IMR-90 (cell line): ENCODE results near the gene ACLY.

Experiments used
- CEBPB ChIP-seq: IDR thresholded peaks from 2 replicates; pipeline ENCODE4 v1.6.1; 2012; ENCODE audit warnings: low read depth, low read length, improper control_type of control experiment
- FOS ChIP-seq: fragments of 150-350 bp; IDR thresholded peaks from 2 replicates; pipeline ENCODE4 v1.6.1; 2016; ENCODE audit warnings: low read depth, low read length
- MAFK ChIP-seq: IDR thresholded peaks from 2 replicates; pipeline ENCODE4 v1.6.1; 2012; ENCODE audit warnings: low read depth, low read length, improper control_type of control experiment
- POLR2A ChIP-seq: IDR thresholded peaks from 2 replicates; pipeline ENCODE4 v1.6.1; 2012; ENCODE audit warnings: mild to moderate bottlenecking, low read depth, low read length
- RAD21 ChIP-seq: IDR thresholded peaks from 2 replicates; pipeline ENCODE4 v1.6.1; 2012; ENCODE audit warnings: low read length, improper control_type of control experiment
- RFX5 ChIP-seq: IDR thresholded peaks from 2 replicates; pipeline ENCODE4 v1.8.0; 2012; ENCODE audit warnings: low read depth, mild to moderate bottlenecking, low read length, moderate library complexity
- TF ChIP-seq, protein P1 (sequence below): conservative IDR thresholded peaks from 2 replicates; pipeline ENCODE4 v1.5.1; 2012; ENCODE audit warnings: mild to moderate bottlenecking, low read depth, low read length, improper control_type of control experiment
- TF ChIP-seq, protein P2 (sequence below): fragments of 150-350 bp; IDR thresholded peaks from 2 replicates; pipeline ENCODE4 v1.6.1; 2017; ENCODE audit warnings: mild to moderate bottlenecking, antibody characterized with exemption, low read length, low read depth
- TF ChIP-seq, protein P3 (sequence below): fragments of 150-350 bp; IDR thresholded peaks from 2 replicates; pipeline ENCODE4 v1.6.1; 2016; ENCODE audit warnings: low read depth, mild to moderate bottlenecking, low read length, moderate library complexity, borderline replicate concordance

- TF ChIP-seq POLR2A (no peak), RAD21 (no peak), MAFK (no peak), RFX5 (no peak), FOS (no peak), CEBPB (no peak)
- TF ChIP-seq, protein P1, sequence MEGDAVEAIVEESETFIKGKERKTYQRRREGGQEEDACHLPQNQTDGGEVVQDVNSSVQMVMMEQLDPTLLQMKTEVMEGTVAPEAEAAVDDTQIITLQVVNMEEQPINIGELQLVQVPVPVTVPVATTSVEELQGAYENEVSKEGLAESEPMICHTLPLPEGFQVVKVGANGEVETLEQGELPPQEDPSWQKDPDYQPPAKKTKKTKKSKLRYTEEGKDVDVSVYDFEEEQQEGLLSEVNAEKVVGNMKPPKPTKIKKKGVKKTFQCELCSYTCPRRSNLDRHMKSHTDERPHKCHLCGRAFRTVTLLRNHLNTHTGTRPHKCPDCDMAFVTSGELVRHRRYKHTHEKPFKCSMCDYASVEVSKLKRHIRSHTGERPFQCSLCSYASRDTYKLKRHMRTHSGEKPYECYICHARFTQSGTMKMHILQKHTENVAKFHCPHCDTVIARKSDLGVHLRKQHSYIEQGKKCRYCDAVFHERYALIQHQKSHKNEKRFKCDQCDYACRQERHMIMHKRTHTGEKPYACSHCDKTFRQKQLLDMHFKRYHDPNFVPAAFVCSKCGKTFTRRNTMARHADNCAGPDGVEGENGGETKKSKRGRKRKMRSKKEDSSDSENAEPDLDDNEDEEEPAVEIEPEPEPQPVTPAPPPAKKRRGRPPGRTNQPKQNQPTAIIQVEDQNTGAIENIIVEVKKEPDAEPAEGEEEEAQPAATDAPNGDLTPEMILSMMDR: no peak
- TF ChIP-seq, protein P2, sequence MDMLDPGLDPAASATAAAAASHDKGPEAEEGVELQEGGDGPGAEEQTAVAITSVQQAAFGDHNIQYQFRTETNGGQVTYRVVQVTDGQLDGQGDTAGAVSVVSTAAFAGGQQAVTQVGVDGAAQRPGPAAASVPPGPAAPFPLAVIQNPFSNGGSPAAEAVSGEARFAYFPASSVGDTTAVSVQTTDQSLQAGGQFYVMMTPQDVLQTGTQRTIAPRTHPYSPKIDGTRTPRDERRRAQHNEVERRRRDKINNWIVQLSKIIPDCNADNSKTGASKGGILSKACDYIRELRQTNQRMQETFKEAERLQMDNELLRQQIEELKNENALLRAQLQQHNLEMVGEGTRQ: no peak
- TF ChIP-seq, protein P3, sequence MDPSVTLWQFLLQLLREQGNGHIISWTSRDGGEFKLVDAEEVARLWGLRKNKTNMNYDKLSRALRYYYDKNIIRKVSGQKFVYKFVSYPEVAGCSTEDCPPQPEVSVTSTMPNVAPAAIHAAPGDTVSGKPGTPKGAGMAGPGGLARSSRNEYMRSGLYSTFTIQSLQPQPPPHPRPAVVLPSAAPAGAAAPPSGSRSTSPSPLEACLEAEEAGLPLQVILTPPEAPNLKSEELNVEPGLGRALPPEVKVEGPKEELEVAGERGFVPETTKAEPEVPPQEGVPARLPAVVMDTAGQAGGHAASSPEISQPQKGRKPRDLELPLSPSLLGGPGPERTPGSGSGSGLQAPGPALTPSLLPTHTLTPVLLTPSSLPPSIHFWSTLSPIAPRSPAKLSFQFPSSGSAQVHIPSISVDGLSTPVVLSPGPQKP: no peak
Observed at GRCh38 chr17:41905172-41905571, 13.6 kb downstream of the ACLY start.
